Measurements from ENCODE around the gene ZNF532. TPM values are rescaled to one million over a fixed set of nuclear protein-coding genes. Genes with fewer than 3 reads are reported as not detected.

ZNF532 gene
- total RNA-seq, 1 donor, result 49.6 TPM

GRCh38 chr18:58848685-58849084 is 16.0 kb upstream of the ZNF532 start:
- Histone ChIP-seq H3K79me2 (ENCODE audit: insufficient read depth, low read length) (no peaks in the 10 kb centered on the region), H3K36me3 (ENCODE audit: insufficient read depth, low read length) (no peaks in the 10 kb centered on the region), H4K20me1 (ENCODE audit: insufficient read depth, low read length) (no peaks in the 10 kb centered on the region), H2AFZ (ENCODE audit: low read length) (no peak overlapping the region), H3K27me3 (ENCODE audit: insufficient read depth, low read length) (no peaks in the 10 kb centered on the region), H3K4me3 (ENCODE audit: insufficient read depth, low read length) (no peak overlapping the region), H3K9me3 (ENCODE audit: low read depth, low read length) (no peaks in the 10 kb centered on the region), H3K4me2 (ENCODE audit: insufficient read depth, low read length) (no peak overlapping the region), H3K4me1 (ENCODE audit: insufficient read depth, low read length) (no peaks in the 10 kb centered on the region), H3K27ac (ENCODE audit: low read depth, low read length) (no peak overlapping the region)
- TF ChIP-seq, protein P1, sequence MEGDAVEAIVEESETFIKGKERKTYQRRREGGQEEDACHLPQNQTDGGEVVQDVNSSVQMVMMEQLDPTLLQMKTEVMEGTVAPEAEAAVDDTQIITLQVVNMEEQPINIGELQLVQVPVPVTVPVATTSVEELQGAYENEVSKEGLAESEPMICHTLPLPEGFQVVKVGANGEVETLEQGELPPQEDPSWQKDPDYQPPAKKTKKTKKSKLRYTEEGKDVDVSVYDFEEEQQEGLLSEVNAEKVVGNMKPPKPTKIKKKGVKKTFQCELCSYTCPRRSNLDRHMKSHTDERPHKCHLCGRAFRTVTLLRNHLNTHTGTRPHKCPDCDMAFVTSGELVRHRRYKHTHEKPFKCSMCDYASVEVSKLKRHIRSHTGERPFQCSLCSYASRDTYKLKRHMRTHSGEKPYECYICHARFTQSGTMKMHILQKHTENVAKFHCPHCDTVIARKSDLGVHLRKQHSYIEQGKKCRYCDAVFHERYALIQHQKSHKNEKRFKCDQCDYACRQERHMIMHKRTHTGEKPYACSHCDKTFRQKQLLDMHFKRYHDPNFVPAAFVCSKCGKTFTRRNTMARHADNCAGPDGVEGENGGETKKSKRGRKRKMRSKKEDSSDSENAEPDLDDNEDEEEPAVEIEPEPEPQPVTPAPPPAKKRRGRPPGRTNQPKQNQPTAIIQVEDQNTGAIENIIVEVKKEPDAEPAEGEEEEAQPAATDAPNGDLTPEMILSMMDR (IDR thresholded peaks at IDR 0.05; ENCODE audit: extremely low read depth, low read depth, low read length), result no peak
- DNase-seq (ENCODE audit: insufficient read length, low spot score, missing footprints), result no peak

DNA sequence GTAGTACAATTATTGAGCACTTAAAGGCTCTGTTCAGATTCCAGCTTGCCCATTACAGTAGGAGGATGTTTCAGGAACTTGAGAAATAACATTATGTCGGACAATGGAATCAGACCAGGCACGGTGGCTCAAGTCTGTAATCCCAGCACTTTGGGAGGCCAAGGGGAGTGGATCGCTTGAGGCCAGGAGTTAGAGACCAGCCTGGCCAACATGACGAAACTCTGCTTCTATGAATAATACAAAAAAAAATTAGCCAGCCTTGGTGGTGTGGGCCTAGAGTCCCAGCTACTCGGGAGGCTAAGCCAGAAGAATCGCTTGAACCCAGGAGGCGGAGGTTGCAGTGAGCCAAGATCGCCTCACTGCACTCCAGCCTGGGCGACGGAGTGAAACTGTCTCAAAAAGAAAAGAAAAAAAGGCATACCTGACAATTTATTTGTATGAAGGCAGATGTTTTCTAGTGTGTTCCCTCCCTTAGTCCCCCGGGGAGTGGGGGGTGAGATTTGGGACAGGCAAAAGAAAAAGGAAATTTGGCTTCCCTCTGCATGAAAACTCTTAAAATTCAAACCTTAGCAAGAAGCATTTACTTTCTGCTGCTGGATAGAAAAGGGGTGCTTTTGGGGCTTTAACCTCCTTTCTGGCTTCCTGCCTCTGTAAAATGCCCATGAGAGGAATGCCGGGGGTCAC is 13.7 kb upstream of the ZNF532 start:
- TF ChIP-seq, protein P1 (IDR thresholded peaks at IDR 0.05; ENCODE audit: extremely low read depth, low read depth, low read length), result no peak
- no peaks in the 10 kb centered on the region for H3K9me3 ChIP-seq (ENCODE audit: low read depth, low read length)
- no peak overlapping the region for H3K4me3 ChIP-seq (ENCODE audit: insufficient read depth, low read length)
- H3K4me2 ChIP-seq (ENCODE audit: insufficient read depth, low read length), result no peak overlapping the region
- no peak overlapping the region for H2AFZ ChIP-seq (ENCODE audit: low read length)
- no peaks in the 10 kb centered on the region for H4K20me1 ChIP-seq (ENCODE audit: insufficient read depth, low read length)
- no peaks in the 10 kb centered on the region for H3K27me3 ChIP-seq (ENCODE audit: insufficient read depth, low read length)
- no peaks in the 10 kb centered on the region for H3K79me2 ChIP-seq (ENCODE audit: insufficient read depth, low read length)
- no peak overlapping the region for H3K27ac ChIP-seq (ENCODE audit: low read depth, low read length)
- H3K36me3 ChIP-seq (ENCODE audit: insufficient read depth, low read length), result no peaks in the 10 kb centered on the region
- H3K4me1 ChIP-seq (ENCODE audit: insufficient read depth, low read length), result no peaks in the 10 kb centered on the region
- no peak for DNase-seq (ENCODE audit: insufficient read length, low spot score, missing footprints)

- Histone ChIP-seq H3K27me3 (ENCODE audit: insufficient read depth, low read length) (no peaks in the 10 kb centered on the region), H2AFZ (ENCODE audit: low read length) (no peak overlapping the region), H3K27ac (ENCODE audit: low read depth, low read length) (no peak overlapping the region), H3K4me2 (ENCODE audit: insufficient read depth, low read length) (no peak overlapping the region), H3K4me1 (ENCODE audit: insufficient read depth, low read length) (no peaks in the 10 kb centered on the region), H3K36me3 (ENCODE audit: insufficient read depth, low read length) (no peaks in the 10 kb centered on the region), H4K20me1 (ENCODE audit: insufficient read depth, low read length) (no peaks in the 10 kb centered on the region), H3K79me2 (ENCODE audit: insufficient read depth, low read length) (no peaks in the 10 kb centered on the region), H3K9me3 (ENCODE audit: low read depth, low read length) (no peaks in the 10 kb centered on the region), H3K4me3 (ENCODE audit: insufficient read depth, low read length) (no peak overlapping the region)
- no peak for DNase-seq (ENCODE audit: insufficient read length, low spot score, missing footprints)
- TF ChIP-seq, protein P1 (IDR thresholded peaks at IDR 0.05; ENCODE audit: extremely low read depth, low read depth, low read length), result no peak
These were observed 12.8 kb upstream of the ZNF532 start for GRCh38 chr18:58851856-58852255.

GRCh38 chr18:58852629-58853028 is 12.0 kb upstream of the ZNF532 start:
- Histone ChIP-seq H3K27me3 (ENCODE audit: insufficient read depth, low read length) (no peaks in the 10 kb centered on the region), H3K9me3 (ENCODE audit: low read depth, low read length) (no peaks in the 10 kb centered on the region), H3K4me3 (ENCODE audit: insufficient read depth, low read length) (no peak overlapping the region), H3K36me3 (ENCODE audit: insufficient read depth, low read length) (no peaks in the 10 kb centered on the region), H3K27ac (ENCODE audit: low read depth, low read length) (no peak overlapping the region), H3K4me1 (ENCODE audit: insufficient read depth, low read length) (no peaks in the 10 kb centered on the region), H4K20me1 (ENCODE audit: insufficient read depth, low read length) (no peaks in the 10 kb centered on the region), H3K79me2 (ENCODE audit: insufficient read depth, low read length) (no peaks in the 10 kb centered on the region), H3K4me2 (ENCODE audit: insufficient read depth, low read length) (no peak overlapping the region), H2AFZ (ENCODE audit: low read length) (no peak overlapping the region)
- TF ChIP-seq, protein P1 (IDR thresholded peaks at IDR 0.05; ENCODE audit: extremely low read depth, low read depth, low read length), result no peak
- no peak for DNase-seq (ENCODE audit: insufficient read length, low spot score, missing footprints)

All from osteoblast (primary cell).